ENCODE results near the gene ITIH3.

DNA sequence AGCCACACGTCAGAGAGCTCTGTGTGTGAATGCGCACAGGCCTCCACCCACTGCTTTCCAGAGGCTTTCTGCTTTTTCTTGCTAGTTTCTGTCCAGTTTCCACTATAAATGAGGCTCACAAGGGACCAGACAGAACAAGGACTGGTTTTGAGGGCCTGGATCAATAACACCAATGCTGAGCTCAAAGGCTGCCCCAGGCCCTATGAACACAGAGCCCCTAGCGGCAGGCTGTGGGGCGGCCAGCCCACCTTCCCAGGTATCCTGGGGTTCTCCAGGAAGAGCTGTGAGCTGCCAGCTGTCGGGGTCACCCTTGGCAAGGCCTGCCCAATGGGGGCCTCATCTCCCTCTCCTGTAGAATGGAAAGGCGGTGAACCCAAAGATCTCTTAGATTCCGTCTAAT is 2.2 kb upstream of the ITIH3 start:
- TF ChIP-seq YY1 (IDR thresholded peaks at IDR 0.05; ENCODE audit: insufficient read depth, insufficient read length) (no peak), ZNF274 (IDR thresholded peaks at IDR 0.05; ENCODE audit: low read depth, low read length) (no peak), SUZ12 (IDR thresholded peaks at IDR 0.05; ENCODE audit: extremely low read depth, insufficient read depth, insufficient read length) (no peak)
